HG03139 (cell line): ENCODE data around the gene WNT10A.

Experiments used
- ATAC-seq: cut with Tn5 transposase; IDR thresholded peaks from one replicate; pipeline ENCODE4 v1.9.1; 2021; ENCODE audit not compliant: unreplicated experiment

WNT10A gene

DNA sequence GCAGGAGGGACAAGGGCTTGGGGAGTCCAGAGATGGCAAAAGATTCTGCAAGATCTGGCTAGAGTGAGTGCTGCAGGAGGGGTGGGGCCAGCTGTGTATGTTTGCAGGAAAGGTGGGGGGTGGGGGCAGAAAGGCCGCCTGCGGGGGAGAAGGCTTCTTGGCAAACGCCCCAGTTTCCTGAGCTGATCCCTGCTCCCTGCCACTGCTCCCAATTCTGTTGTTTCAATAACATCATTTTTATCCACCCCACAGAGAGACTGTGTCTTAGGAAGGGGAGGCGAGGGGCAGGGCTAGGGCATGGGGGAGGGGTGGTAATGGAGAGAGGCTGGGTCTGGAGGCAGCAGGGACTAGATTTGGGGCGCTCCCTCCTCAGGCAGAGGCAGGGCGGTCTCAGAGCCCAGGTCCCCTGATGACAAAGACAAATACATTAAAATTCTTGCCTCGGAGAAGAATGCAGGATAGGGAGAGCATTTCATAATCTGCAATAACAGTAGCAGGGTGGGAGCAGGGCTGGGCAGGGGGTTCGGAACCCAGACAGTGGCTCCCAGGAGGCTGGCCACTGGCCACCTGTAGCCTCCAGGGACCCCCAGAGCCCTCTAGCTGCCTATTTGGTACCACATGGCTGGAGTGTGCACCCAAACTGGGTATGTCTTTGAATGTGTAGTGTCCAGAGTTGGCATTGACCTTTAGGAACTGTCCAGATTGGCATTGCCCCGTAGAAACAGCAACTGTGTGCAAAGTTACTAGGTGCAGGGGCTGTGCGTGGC lies 23.1 kb upstream of the WNT10A start:
- no peak for ATAC-seq

GRCh38 chr2:218858138-218858445 lies 22.6 kb upstream of the WNT10A start:
- no peak for ATAC-seq

DNA sequence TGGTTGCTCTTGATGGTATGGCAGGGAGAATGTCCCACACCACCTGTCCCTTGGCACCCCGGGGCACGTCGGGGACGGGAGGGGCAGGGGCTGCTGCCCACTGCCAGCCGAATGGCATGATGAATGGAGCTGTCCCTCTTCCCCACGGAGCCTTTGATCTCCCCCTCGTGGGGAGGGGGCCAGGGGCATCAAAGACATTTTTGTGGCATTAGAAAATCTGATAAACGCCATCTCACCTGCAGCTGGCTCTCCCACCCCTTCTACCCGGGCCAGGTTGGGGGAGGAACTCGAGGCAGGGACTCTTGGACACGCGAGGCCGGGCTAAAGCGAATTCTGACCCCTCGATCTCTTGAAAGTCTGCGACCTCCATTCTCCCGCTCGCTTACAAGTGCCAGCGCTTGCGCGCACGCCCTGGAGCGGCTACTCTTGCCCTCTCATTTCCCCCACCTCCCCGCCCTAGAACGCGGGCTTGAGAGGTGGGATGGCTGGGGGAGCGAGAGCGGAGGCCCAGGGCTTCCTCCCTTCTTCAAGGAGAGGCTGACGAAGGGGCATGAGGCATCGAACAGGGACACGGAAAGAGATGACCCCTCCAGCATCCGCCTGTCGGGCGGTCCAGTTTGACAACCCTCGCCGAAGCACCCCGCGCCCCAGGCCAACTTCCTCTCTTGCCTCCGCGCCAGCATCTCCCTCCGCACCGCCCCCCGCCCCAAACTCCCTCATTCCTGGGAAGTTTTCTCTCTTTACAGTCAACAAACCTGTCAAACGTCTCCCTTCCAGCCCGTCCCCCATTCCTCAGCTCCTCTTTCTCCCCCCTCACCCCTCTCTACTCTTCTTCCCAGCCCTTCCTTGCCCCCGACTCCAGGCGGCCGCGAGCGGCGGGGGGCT lies 21.7 kb upstream of the WNT10A start:
- no peak for ATAC-seq

GRCh38 chr2:218859556-218859987 lies 21.1 kb upstream of the WNT10A start, which contains the start of gene WNT6:
Gene WNT6 (plus strand): TSS chr2:218859805. CDS start chr2:218860038, 233 bp downstream.
- no peak for ATAC-seq

DNA sequence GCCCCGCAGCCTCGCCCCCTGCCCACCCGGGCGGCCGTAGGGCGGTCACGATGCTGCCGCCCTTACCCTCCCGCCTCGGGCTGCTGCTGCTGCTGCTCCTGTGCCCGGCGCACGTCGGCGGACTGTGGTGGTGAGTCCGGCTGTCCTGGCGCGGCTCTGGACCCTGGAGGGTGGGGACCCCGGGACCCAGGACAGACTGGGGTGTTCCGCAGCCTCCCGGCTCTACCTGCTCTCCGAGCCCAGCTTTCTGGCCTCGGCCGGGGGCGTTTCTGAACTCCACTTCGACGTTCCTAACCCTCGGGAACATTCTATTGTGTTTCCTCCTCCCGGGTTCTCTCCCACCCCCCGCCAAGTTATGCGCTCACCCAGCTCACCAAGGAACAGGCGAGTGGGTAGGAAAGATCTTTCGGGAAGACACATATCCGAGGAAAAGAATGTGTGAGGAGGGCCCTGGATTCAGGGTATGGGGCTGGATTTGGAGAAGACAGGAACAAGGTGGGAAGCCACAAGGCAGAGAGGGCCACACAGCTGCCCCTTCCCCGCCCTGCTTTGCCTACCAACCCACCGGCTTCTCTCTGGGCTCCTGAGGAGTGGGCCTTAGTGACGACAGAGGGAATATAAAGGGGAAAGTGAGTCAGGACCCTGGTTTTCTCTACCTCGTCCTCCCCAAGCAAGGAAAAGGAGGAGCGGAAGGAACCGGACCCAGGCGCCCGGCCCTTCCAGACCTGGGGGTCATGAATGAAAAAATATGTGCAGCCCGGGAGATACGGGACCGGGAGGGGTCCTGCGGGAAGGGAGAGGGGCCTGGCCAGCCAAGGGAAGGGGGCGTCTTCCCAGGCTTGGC lies 20.4 kb upstream of the WNT10A start:
- no peak for ATAC-seq

DNA sequence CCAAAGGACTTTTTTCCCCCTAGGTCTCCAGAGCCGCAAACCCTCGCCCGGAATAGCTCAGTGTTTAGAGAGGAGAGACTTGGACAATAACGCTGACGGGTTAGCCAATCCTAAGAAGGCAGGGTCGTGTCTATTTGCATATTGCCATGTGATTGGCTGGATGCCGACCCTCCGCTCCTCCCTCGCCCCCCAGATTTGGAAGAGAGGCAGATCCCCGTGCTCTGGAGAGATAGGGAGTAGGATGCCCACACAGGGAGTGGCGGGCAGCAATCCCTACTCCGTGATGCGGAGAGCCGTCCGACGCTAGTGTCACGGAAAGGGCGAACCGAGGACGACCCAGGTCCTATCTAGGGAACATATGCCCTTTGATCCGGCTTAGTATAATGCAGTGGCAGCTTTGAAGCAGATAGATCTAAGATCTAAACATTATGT lies 19.7 kb upstream of the WNT10A start:
- ATAC-seq: no peak

GRCh38 chr2:218861645-218862318 lies 18.9 kb upstream of the WNT10A start:
- no peak for ATAC-seq

DNA sequence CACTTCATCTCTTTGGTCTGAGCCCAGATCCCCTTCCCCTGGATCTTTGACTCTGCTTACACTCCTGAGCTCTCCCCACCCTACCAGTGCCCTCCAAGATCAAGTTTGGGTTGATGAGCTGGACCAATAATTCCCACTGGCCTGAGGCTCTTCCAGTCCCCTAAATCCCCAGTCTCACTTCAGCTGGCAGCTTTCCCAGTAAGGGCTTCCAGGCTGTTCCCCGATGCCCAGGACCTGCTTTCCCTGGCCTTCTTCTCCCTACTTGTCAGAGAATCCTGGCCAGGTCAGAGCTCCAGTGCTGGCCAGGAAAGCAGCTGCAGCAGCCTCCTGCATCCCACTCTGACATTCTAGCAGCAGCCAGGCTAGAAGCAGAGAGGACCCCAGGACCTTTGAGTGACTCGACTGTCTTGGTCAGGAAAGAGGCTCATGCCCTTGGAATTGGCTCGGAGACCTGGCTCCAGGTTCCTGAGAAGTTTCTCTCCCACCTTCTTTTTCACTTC lies 17.6 kb upstream of the WNT10A start:
- no peak for ATAC-seq

DNA sequence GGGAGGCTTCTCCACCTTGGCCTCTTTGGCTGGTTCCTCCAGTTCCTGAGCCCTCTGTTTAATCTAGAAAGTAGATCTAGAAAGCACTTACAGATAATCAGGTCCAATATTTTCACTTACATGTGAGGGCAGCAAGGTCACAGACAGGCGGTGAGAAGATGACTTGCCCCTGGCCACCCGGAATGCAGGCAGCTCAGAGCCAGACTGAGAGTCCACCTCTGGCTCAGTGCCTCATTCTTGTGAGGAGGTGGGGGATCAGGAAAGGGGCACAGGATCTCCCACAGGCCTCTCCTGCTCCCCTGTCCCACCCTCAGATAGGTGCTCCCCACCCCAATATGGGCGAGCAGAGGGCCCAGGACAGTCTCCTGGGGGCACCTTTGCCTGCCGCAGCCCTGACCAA lies 15.3 kb upstream of the WNT10A start:
- ATAC-seq: no peak

GRCh38 chr2:218865999-218866398 lies 14.7 kb upstream of the WNT10A start:
- ATAC-seq: no peak

DNA sequence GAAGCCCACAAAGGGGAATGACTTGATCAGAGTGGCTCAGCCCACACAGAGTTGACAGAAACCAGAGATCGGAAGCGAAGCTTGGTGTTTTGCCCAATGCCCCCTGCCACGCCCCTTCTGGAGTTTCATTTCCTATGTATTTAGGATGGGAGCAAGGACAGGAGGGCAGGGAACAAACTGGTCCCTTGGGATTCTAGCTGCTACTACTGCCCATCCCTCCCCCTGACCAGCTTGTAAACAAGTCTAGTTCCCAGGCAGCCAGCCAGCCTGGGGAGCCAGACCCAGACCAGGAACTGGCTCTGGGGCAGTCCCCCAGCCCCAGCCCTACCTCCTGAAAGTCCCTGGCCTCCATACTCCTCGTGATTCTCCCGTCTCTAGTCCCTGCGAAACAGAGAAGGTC lies 12.8 kb upstream of the WNT10A start:
- ATAC-seq: no peak

DNA sequence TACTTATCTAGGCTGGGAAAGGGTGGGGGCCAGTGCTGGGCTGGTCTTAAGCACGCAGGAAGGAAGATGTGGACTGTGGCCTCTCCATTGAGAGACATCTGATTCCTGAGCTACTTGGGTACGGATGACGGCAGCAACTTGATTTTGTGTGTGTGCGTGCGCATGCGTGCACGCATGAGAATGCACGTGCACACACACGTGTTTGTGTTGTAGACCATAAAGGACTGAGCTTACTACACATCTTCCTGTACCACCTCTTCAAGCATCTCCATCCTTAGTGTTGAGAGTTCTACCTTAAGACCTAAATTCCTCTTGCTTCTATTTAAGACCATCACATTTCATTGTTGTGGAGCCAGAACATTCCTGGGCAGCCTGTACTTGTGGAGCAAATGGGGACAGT lies 11.6 kb upstream of the WNT10A start:
- no peak for ATAC-seq

- ATAC-seq: no peak
Measured at GRCh38 chr2:218870984-218871344, 9.7 kb upstream of the WNT10A start.

GRCh38 chr2:218871345-218872302 lies 9.0 kb upstream of the WNT10A start:
- no peak for ATAC-seq

DNA sequence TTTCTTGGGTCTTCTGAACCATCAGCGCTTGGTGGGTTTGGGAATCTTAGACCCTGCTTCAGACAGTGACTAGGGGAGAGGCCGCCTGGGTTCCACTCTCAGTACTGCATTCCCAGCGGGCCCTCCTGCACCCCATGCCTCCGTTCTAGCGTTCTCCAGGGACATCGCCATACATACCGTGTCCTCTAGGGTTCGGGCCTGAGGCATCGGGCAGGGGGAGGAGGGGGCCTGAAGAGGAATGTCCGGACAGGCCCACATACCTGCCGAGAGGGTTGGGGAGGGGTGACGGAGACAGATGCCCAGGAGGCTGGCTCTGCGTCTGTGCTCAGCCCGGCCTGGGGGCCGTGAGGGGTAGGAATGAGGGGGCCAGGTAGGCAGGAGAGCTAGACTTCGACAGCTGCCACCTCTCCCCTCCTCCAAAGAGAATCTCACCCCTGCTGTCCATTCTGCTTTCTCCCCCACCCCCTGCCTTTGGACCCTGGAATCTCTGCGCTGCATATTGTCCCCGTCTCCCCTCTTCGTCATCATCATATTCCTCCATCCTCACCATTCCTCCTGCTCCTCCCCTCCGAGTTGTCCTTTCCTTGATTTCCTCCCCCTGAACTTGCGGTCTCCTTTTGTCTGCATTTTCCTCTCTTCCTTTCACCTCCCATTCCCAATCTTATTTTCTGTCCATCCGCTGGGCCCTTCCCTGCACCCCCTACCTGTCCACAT lies 7.8 kb upstream of the WNT10A start:
- ATAC-seq: no peak

GRCh38 chr2:218873359-218874194 lies 7.1 kb upstream of the WNT10A start:
- no peak for ATAC-seq

GRCh38 chr2:218875692-218876246 lies 4.9 kb upstream of the WNT10A start:
- ATAC-seq: no peak
